Keratinocyte (primary cell): ENCODE results near the gene TTC8. TPM values are rescaled to one million over a fixed set of nuclear protein-coding genes. Genes with fewer than 3 reads are reported as not detected.

Experiments used
- DNase-seq: peaks from one replicate; pipeline ENCODE4 v3.0.0-alpha.2; 2011; ENCODE audit warnings: low read depth, missing footprints, low spot score
- FAIRE-seq: peaks from 2 replicates; lab custom pipeline; 2011; peaks lifted over from hg19 to GRCh38; lab: Jason Lieb, UNC
- H2AFZ ChIP-seq: 2 replicates; pipeline ENCODE4 v1.6.0; 2012; ENCODE audit warnings: low read length, control low read depth, inconsistent platforms; ENCODE audit not compliant: control insufficient read depth
- H3K27ac ChIP-seq: 2 replicates; pipeline ENCODE4 v1.5.1; 2011; ENCODE audit warnings: low read length; ENCODE audit not compliant: control insufficient read depth, insufficient read depth
- H3K27me3 ChIP-seq: 3 replicates; pipeline ENCODE4 v1.6.0; 2011; ENCODE audit warnings: low read length; ENCODE audit not compliant: control insufficient read depth, insufficient read depth; ENCODE audit errors: extremely low read depth
- H3K36me3 ChIP-seq, 2 experiments: 2 replicates in 1 of 2; 3 replicates in 1 of 2; pipeline ENCODE4 v1.5.1; 2011; ENCODE audit warnings: low read length in 2 of 2, mild to moderate bottlenecking in 1 of 2; ENCODE audit not compliant: control insufficient read depth in 2 of 2, insufficient read depth in 2 of 2; ENCODE audit errors: extremely low read depth in 1 of 2
- H3K4me1 ChIP-seq: 3 replicates; pipeline ENCODE4 v1.5.1; 2011; ENCODE audit warnings: low read length; ENCODE audit not compliant: control insufficient read depth, insufficient read depth; ENCODE audit errors: extremely low read depth
- H3K4me2 ChIP-seq: 3 replicates; pipeline ENCODE4 v1.6.0; 2011; ENCODE audit warnings: low read depth, low read length; ENCODE audit not compliant: control insufficient read depth, insufficient read depth; ENCODE audit errors: extremely low read depth
- H3K4me3 ChIP-seq, 3 experiments: fragments of 200-600 bp in 1 of 3; sonication (generic) in 1 of 3; 2 replicates in 2 of 3; 3 replicates in 1 of 3; pipeline ENCODE4 v1.5.1; 2011 to 2016; ENCODE audit warnings: low read length in 3 of 3, mild to moderate bottlenecking in 3 of 3, control low read depth in 2 of 3, inconsistent platforms in 1 of 3, low read depth in 1 of 3, mixed read lengths in 1 of 3, mixed run types in 1 of 3, moderate library complexity in 1 of 3; ENCODE audit not compliant: control insufficient read depth in 2 of 3, insufficient read depth in 2 of 3; ENCODE audit errors: extremely low read depth in 1 of 3
- H3K79me2 ChIP-seq: 2 replicates; pipeline ENCODE4 v1.6.0; 2012; ENCODE audit warnings: low read length; ENCODE audit not compliant: control insufficient read depth, insufficient read depth
- H3K9ac ChIP-seq: 3 replicates; pipeline ENCODE4 v1.6.0; 2011; ENCODE audit warnings: low read length; ENCODE audit not compliant: control insufficient read depth, insufficient read depth; ENCODE audit errors: extremely low read depth
- H3K9me1 ChIP-seq: 3 replicates; pipeline ENCODE4 v1.6.0; 2011; ENCODE audit warnings: low read length; ENCODE audit not compliant: control insufficient read depth, insufficient read depth; ENCODE audit errors: extremely low read depth
- H3K9me3 ChIP-seq: 2 replicates; pipeline ENCODE4 v1.5.1; 2012; ENCODE audit warnings: low read depth, low read length; ENCODE audit not compliant: control insufficient read depth
- H4K20me1 ChIP-seq: 3 replicates; pipeline ENCODE4 v1.6.0; 2011; ENCODE audit warnings: low read length; ENCODE audit not compliant: control insufficient read depth, insufficient read depth; ENCODE audit errors: extremely low read depth
- EZH2 ChIP-seq: IDR thresholded peaks from one replicate; pipeline ENCODE4 v1.6.1; 2012; ENCODE audit warnings: inconsistent platforms, mild to moderate bottlenecking, low read length, moderate library complexity
- dilution Hi-C: fragments of 300-500 bp; cut with MboI; formaldehyde crosslinking; loops from one replicate; pipeline ENCODE4 v1.7.0; 2020; ENCODE audit warnings: low sequenced_read_pairs; ENCODE audit not compliant: extremely low pct_ligation_motif_present
- polyA plus RNA-seq, 5 experiments: library from polyadenylated mRNA; depleted of rRNA in 3 of 5; stranded (reverse) in 3 of 5; stranded (forward) in 1 of 5; unstranded in 1 of 5; fragments of >200 nt; gene quantifications; 1 replicate in 1 of 5; 2 replicates in 3 of 5; 3 replicates in 1 of 5; pipeline versions ENCODE4 v1.2.1 to v1.2.3, GENCODE V29; 2011 to 2012; ENCODE audit warnings: missing spikeins in 2 of 5, low read depth in 1 of 5, low replicate concordance in 1 of 5
- TF ChIP-seq, protein P1 (sequence below), 3 experiments: IDR thresholded peaks in 1 of 3; conservative IDR thresholded peaks in 1 of 3; optimal IDR thresholded peaks in 1 of 3; 2 replicates in 2 of 3; 3 replicates in 1 of 3; pipeline versions ENCODE3 to v1.5.1; 2011; ENCODE audit warnings: low read length in 3 of 3, mild to moderate bottlenecking in 3 of 3, moderate library complexity in 2 of 3, control low read depth in 1 of 3, inconsistent platforms in 1 of 3; ENCODE audit not compliant: insufficient read depth in 2 of 3; ENCODE audit errors: extremely low read depth in 1 of 3

TTC8 gene
- polyA plus RNA-seq, 1 donor (not counting 4 experiments of a cell fraction or from before 2014, with no cell fraction given), result 43.0 TPM

GRCh38 chr14:88799522-88799921, 24.9 kb upstream of the TTC8 start:
- no peaks in the 10 kb centered on the region for H3K36me3 ChIP-seq
- H3K4me2 ChIP-seq, result no peak overlapping the region
- H3K9ac ChIP-seq, result no peak overlapping the region
- H3K4me1 ChIP-seq, result no peaks in the 10 kb centered on the region
- DNase-seq (no peak), FAIRE-seq (no peak)
- no peaks in the 10 kb centered on the region for H3K9me1 ChIP-seq
- no peak overlapping the region for H2AFZ ChIP-seq
- H4K20me1 ChIP-seq, result no peaks in the 10 kb centered on the region
- no peak overlapping the region for H3K4me3 ChIP-seq
- TF ChIP-seq, protein P1, sequence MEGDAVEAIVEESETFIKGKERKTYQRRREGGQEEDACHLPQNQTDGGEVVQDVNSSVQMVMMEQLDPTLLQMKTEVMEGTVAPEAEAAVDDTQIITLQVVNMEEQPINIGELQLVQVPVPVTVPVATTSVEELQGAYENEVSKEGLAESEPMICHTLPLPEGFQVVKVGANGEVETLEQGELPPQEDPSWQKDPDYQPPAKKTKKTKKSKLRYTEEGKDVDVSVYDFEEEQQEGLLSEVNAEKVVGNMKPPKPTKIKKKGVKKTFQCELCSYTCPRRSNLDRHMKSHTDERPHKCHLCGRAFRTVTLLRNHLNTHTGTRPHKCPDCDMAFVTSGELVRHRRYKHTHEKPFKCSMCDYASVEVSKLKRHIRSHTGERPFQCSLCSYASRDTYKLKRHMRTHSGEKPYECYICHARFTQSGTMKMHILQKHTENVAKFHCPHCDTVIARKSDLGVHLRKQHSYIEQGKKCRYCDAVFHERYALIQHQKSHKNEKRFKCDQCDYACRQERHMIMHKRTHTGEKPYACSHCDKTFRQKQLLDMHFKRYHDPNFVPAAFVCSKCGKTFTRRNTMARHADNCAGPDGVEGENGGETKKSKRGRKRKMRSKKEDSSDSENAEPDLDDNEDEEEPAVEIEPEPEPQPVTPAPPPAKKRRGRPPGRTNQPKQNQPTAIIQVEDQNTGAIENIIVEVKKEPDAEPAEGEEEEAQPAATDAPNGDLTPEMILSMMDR (optimal IDR thresholded peaks at IDR 0.05 in 1 of 3, IDR thresholded peaks at IDR 0.05 in 1 of 3, conservative IDR thresholded peaks at IDR 0.05 in 1 of 3; ENCODE audit: extremely low read depth in 1 of 3, insufficient read depth in 2 of 3, low read length in 3 of 3), result no peak
- TF ChIP-seq EZH2, result no peak
- H3K79me2 ChIP-seq, result no peaks in the 10 kb centered on the region
- H3K27me3 ChIP-seq, result no peaks in the 10 kb centered on the region
- no peaks in the 10 kb centered on the region for H3K9me3 ChIP-seq
- no peak overlapping the region for H3K27ac ChIP-seq
- dilution Hi-C loops, result no loop called here

DNA sequence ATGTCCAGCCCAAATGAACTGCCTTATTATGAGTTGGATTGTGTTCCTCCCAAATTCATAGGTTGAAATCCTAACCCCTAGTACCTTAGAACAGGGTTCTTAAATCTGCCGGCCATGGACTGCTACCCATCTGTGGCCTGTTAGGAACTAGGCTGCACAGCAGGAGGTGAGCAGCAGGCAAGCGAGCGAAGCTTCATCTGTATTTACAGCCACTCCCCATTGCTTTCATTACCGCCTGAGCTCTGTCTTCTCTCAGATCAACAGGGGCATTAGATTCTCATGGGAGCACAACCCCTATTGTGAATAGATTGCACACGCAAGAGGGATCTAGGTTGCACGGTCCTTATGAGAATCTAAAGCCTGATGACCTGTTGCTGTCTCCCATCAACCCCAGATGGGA, 21.9 kb upstream of the TTC8 start:
- TF ChIP-seq, protein P1 (optimal IDR thresholded peaks at IDR 0.05 in 1 of 3, IDR thresholded peaks at IDR 0.05 in 1 of 3, conservative IDR thresholded peaks at IDR 0.05 in 1 of 3; ENCODE audit: extremely low read depth in 1 of 3, insufficient read depth in 2 of 3, low read length in 3 of 3), result no peak
- no peak for TF ChIP-seq EZH2
- no peaks in the 10 kb centered on the region for H3K9me1 ChIP-seq
- FAIRE-seq (no peak), DNase-seq (no peak)
- H3K9ac ChIP-seq, result no peak overlapping the region
- H3K36me3 ChIP-seq, result no peaks in the 10 kb centered on the region
- H3K27me3 ChIP-seq, result no peaks in the 10 kb centered on the region
- no peak overlapping the region for H3K4me2 ChIP-seq
- no peak overlapping the region for H2AFZ ChIP-seq
- no peaks in the 10 kb centered on the region for H4K20me1 ChIP-seq
- no peaks in the 10 kb centered on the region for H3K79me2 ChIP-seq
- H3K27ac ChIP-seq, result no peak overlapping the region
- H3K4me1 ChIP-seq, result no peaks in the 10 kb centered on the region
- no peaks in the 10 kb centered on the region for H3K9me3 ChIP-seq
- no peak overlapping the region for H3K4me3 ChIP-seq
- dilution Hi-C loops, result no loop called here
